HAP-1 (cell line): Measurements from ENCODE around the gene GDPD5.
A peak's percentile ranks its signal among the peaks of the same experiment; 100 is the strongest.

Experiments used
- DNase-seq, 2 experiments: peaks; one replicate each; pipeline ENCODE4 v3.0.0-alpha.2; 2016 to 2020; ENCODE audit warnings: low spot score in 2 of 2
- H3K27me3 ChIP-seq: fragments of 250-450 bp; sonication (Bioruptor Pico); 2 replicates; pipeline ENCODE4 v1.5.1; 2020; ENCODE audit warnings: low read depth, mild to moderate bottlenecking, moderate library complexity
- H3K36me3 ChIP-seq: fragments of 250-450 bp; sonication (Bioruptor Pico); replicated peaks from 2 replicates; pipeline ENCODE4 v1.5.1; 2020; ENCODE audit warnings: mild to moderate bottlenecking
- H3K4me1 ChIP-seq: fragments of 250-450 bp; sonication (Bioruptor Pico); 2 replicates; pipeline ENCODE4 v1.5.1; 2020; ENCODE audit warnings: mild to moderate bottlenecking
- H3K4me3 ChIP-seq: fragments of 250-450 bp; sonication (Bioruptor Pico); 2 replicates; pipeline ENCODE4 v1.5.1; 2020; ENCODE audit warnings: mild to moderate bottlenecking, moderate library complexity
- H3K9me3 ChIP-seq: fragments of 250-450 bp; sonication (Bioruptor Pico); 2 replicates; pipeline ENCODE4 v1.5.1; 2020; ENCODE audit warnings: mild to moderate bottlenecking, moderate library complexity
- in situ Hi-C: fragments of 300-500 bp; cut with MboI; formaldehyde crosslinking; loops from 3 replicates; pipeline ENCODE4 v1.14.3; 2020; ENCODE audit warnings: low sequenced_read_pairs, inconsistent platforms, mixed read lengths

The GDPD5 gene

GRCh38 chr11:75476739-75477613, 48.8 kb downstream of the GDPD5 start:
- no peaks in the 10 kb centered on the region for H3K9me3 ChIP-seq
- H3K36me3 ChIP-seq = no peaks in the 10 kb centered on the region
- in situ Hi-C loops = no loop called here
- H3K4me1 ChIP-seq = peaks cover 3% of the 10 kb centered on the region; the same call in 1 of the 2 replicates
- DNase-seq = no peak
- no peak overlapping the region for H3K4me3 ChIP-seq
- no peaks in the 10 kb centered on the region for H3K27me3 ChIP-seq

- Histone ChIP-seq H3K4me3 (no peak overlapping the region), H3K27me3 (no peaks in the 10 kb centered on the region), H3K9me3 (no peaks in the 10 kb centered on the region), H3K36me3 (no peaks in the 10 kb centered on the region), H3K4me1 (peaks cover 3% of the 10 kb centered on the region; the same call in 1 of the 2 replicates)
- in situ Hi-C loops = no loop called here
- DNase-seq = no peak
Observed at GRCh38 chr11:75475767-75476650, 49.7 kb downstream of the GDPD5 start.

GRCh38 chr11:75474878-75475766, 50.6 kb downstream of the GDPD5 start:
- peak in 1 of 2 experiments; percentile 65 for DNase-seq
- H3K4me1 ChIP-seq = peaks cover 3% of the 10 kb centered on the region; the same call in 1 of the 2 replicates
- in situ Hi-C loops = no loop called here
- no peak overlapping the region for H3K4me3 ChIP-seq
- H3K36me3 ChIP-seq = no peaks in the 10 kb centered on the region
- H3K27me3 ChIP-seq = no peaks in the 10 kb centered on the region
- H3K9me3 ChIP-seq = no peaks in the 10 kb centered on the region

GRCh38 chr11:75474240-75474639, 51.5 kb downstream of the GDPD5 start:
- DNase-seq = no peak
- in situ Hi-C loops = no loop called here
- no peak overlapping the region for H3K4me3 ChIP-seq
- peaks cover 3% of the 10 kb centered on the region; the same call in 1 of the 2 replicates for H3K4me1 ChIP-seq
- no peaks in the 10 kb centered on the region for H3K36me3 ChIP-seq
- no peaks in the 10 kb centered on the region for H3K9me3 ChIP-seq
- H3K27me3 ChIP-seq = no peaks in the 10 kb centered on the region

- Histone ChIP-seq H3K36me3 (no peaks in the 10 kb centered on the region), H3K4me3 (no peak overlapping the region), H3K27me3 (no peaks in the 10 kb centered on the region), H3K4me1 (peaks cover 3% of the 10 kb centered on the region; the same call in 1 of the 2 replicates), H3K9me3 (no peaks in the 10 kb centered on the region)
- DNase-seq = no peak
- in situ Hi-C loops = no loop called here
Observed at GRCh38 chr11:75473684-75474083, 52.1 kb downstream of the GDPD5 start.

- no peaks in the 10 kb centered on the region for H3K36me3 ChIP-seq
- H3K27me3 ChIP-seq = no peaks in the 10 kb centered on the region
- H3K9me3 ChIP-seq = no peaks in the 10 kb centered on the region
- in situ Hi-C loops = no loop called here
- H3K4me3 ChIP-seq = no peak overlapping the region
- no peak for DNase-seq
- peaks cover 3% of the 10 kb centered on the region; the same call in 1 of the 2 replicates for H3K4me1 ChIP-seq
Observed at GRCh38 chr11:75472081-75472732, 53.5 kb downstream of the GDPD5 start.

GRCh38 chr11:75471176-75471973, 54.4 kb downstream of the GDPD5 start:
- Histone ChIP-seq H3K36me3 (no peaks in the 10 kb centered on the region), H3K4me1 (peaks cover 3% of the 10 kb centered on the region; the same call in 1 of the 2 replicates), H3K27me3 (no peaks in the 10 kb centered on the region), H3K4me3 (no peak overlapping the region), H3K9me3 (no peaks in the 10 kb centered on the region)
- in situ Hi-C loops = no loop called here
- DNase-seq = no peak

- in situ Hi-C loops = no loop called here
- no peak for DNase-seq
- Histone ChIP-seq H3K36me3 (no peaks in the 10 kb centered on the region), H3K4me1 (peaks cover 3% of the 10 kb centered on the region; the same call in 1 of the 2 replicates), H3K27me3 (no peaks in the 10 kb centered on the region), H3K9me3 (no peaks in the 10 kb centered on the region), H3K4me3 (no peak overlapping the region)
Observed at GRCh38 chr11:75470476-75471080, 55.2 kb downstream of the GDPD5 start.

- Histone ChIP-seq H3K9me3 (no peaks in the 10 kb centered on the region), H3K4me3 (no peak overlapping the region), H3K4me1 (no peaks in the 10 kb centered on the region), H3K27me3 (no peaks in the 10 kb centered on the region), H3K36me3 (no peaks in the 10 kb centered on the region)
- in situ Hi-C loops = no loop called here
- no peak for DNase-seq
Observed at GRCh38 chr11:75469785-75470405, 55.8 kb downstream of the GDPD5 start.

GRCh38 chr11:75468534-75469340, 57.0 kb downstream of the GDPD5 start:
- Histone ChIP-seq H3K4me3 (no peak overlapping the region), H3K27me3 (no peaks in the 10 kb centered on the region), H3K9me3 (no peaks in the 10 kb centered on the region), H3K4me1 (no peaks in the 10 kb centered on the region), H3K36me3 (no peaks in the 10 kb centered on the region)
- no peak for DNase-seq
- in situ Hi-C loops = no loop called here

GRCh38 chr11:75467881-75468280, 57.9 kb downstream of the GDPD5 start:
- no peaks in the 10 kb centered on the region for H3K9me3 ChIP-seq
- in situ Hi-C loops = no loop called here
- no peaks in the 10 kb centered on the region for H3K36me3 ChIP-seq
- DNase-seq = no peak
- no peak overlapping the region for H3K4me3 ChIP-seq
- no peaks in the 10 kb centered on the region for H3K4me1 ChIP-seq
- H3K27me3 ChIP-seq = no peaks in the 10 kb centered on the region
